ENCODE results near the gene PRTG.

DNA sequence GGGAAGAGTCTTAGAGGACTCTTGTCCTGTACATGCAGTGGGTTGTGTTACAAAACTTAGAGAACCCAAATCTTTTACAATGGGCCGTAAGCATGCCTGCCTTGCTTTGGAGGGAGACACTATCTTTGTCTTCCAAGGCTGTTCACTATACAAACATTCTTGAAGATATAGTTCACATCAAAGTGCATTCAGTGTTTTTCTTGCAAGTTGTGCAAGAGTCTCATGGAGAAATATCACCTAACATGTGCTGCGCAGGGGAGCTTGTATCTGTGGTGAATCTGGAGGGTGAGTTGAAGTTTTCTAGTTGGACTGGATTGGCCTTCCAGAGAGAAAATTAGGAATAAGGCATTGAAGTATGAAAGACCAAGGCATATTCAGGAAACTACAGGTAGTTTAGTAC lies 7.8 kb upstream of the PRTG start:
- TF ChIP-seq, protein P1, sequence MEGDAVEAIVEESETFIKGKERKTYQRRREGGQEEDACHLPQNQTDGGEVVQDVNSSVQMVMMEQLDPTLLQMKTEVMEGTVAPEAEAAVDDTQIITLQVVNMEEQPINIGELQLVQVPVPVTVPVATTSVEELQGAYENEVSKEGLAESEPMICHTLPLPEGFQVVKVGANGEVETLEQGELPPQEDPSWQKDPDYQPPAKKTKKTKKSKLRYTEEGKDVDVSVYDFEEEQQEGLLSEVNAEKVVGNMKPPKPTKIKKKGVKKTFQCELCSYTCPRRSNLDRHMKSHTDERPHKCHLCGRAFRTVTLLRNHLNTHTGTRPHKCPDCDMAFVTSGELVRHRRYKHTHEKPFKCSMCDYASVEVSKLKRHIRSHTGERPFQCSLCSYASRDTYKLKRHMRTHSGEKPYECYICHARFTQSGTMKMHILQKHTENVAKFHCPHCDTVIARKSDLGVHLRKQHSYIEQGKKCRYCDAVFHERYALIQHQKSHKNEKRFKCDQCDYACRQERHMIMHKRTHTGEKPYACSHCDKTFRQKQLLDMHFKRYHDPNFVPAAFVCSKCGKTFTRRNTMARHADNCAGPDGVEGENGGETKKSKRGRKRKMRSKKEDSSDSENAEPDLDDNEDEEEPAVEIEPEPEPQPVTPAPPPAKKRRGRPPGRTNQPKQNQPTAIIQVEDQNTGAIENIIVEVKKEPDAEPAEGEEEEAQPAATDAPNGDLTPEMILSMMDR (IDR thresholded peaks at IDR 0.05; ENCODE audit: low read depth, low read length, poor library complexity, severe bottlenecking) = no peak
- no peak for TF ChIP-seq EZH2phosphoT487 (IDR thresholded peaks at IDR 0.05; ENCODE audit: borderline replicate concordance, low read length)

Measured in DOHH2 (cell line).